H1 (cell line): ENCODE data around the gene CCDC91. TPM values are rescaled to one million over a fixed set of nuclear protein-coding genes. Genes with fewer than 3 reads are reported as not detected.

Source experiments
- CTCF ChIA-PET: fragments of 300-600 bp; sonication (Branson Sonifier 250); formaldehyde crosslinking; loops from one replicate; lab custom pipeline; 2021; ENCODE audit not compliant: partially characterized antibody; lab: Charles Lee
- POLR2A ChIA-PET: fragments of 300-600 bp; sonication (Branson Sonifier 250); formaldehyde crosslinking; loops from one replicate; lab custom pipeline; 2021; ENCODE audit warnings: inconsistent platforms; ENCODE audit not compliant: partially characterized antibody; lab: Charles Lee
- DNase-seq, 2 experiments: peaks; one replicate each; pipeline versions ENCODE4 v3.0.0 to v3.0.0-alpha.2; 2010 to 2022; ENCODE audit warnings: low spot score in 2 of 2, low read depth in 1 of 2, mixed read lengths in 1 of 2
- FAIRE-seq: peaks from 2 replicates; lab custom pipeline; 2011; peaks lifted over from hg19 to GRCh38; lab: Jason Lieb, UNC
- H2AFZ ChIP-seq: 2 replicates; pipeline ENCODE4 v1.8.1; 2012; ENCODE audit warnings: low read length, inconsistent platforms
- H2AK5ac ChIP-seq: 2 replicates; pipeline ENCODE4 v1.6.1; 2013; ENCODE audit warnings: low read depth, low read length
- H2BK120ac ChIP-seq: replicated peaks from 2 replicates; pipeline ENCODE3; 2013; ENCODE audit warnings: low read depth, low read length, inconsistent platforms
- H2BK12ac ChIP-seq: 2 replicates; pipeline ENCODE4 v1.6.1; 2013; ENCODE audit warnings: low read depth, low read length
- H2BK15ac ChIP-seq: 2 replicates; pipeline ENCODE4 v1.6.1; 2013; ENCODE audit warnings: low read length
- H2BK20ac ChIP-seq: 2 replicates; pipeline ENCODE4 v1.6.1; 2013; ENCODE audit warnings: low read length
- H2BK5ac ChIP-seq: 2 replicates; pipeline ENCODE4 v1.6.1; 2013; ENCODE audit warnings: low read depth, low read length
- H3K14ac ChIP-seq: 2 replicates; pipeline ENCODE4 v1.6.1; 2013; ENCODE audit warnings: inconsistent platforms; ENCODE audit not compliant: insufficient read length
- H3K18ac ChIP-seq: 2 replicates; pipeline ENCODE4 v1.6.1; 2013; ENCODE audit warnings: low read length; ENCODE audit errors: extremely low read depth
- H3K23ac ChIP-seq: 2 replicates; pipeline ENCODE4 v1.6.1; 2013; ENCODE audit warnings: inconsistent platforms; ENCODE audit not compliant: insufficient read length
- H3K23me2 ChIP-seq: 2 replicates; pipeline ENCODE4 v1.6.1; 2013; ENCODE audit warnings: low read depth, low read length
- H3K27ac ChIP-seq: 2 replicates; pipeline ENCODE4 v1.6.1; 2011; ENCODE audit warnings: low read depth, low read length, inconsistent platforms
- H3K27me3 ChIP-seq, 4 experiments: replicated peaks in 1 of 4; 1 replicate in 1 of 4; 2 replicates in 3 of 4; pipeline versions ENCODE4 v1.6.1 to v1.8.1; 2011 to 2013; ENCODE audit warnings: low read length in 3 of 4, mild to moderate bottlenecking in 3 of 4, inconsistent platforms in 2 of 4, mixed read lengths in 2 of 4, moderate library complexity in 1 of 4; ENCODE audit not compliant: control insufficient read depth in 3 of 4, insufficient read depth in 3 of 4; ENCODE audit errors: extremely low read depth in 1 of 4
- H3K36me3 ChIP-seq, 4 experiments: 2 replicates each; pipeline versions ENCODE4 v1.6.1 to v1.8.1; 2011 to 2013; ENCODE audit warnings: mild to moderate bottlenecking in 4 of 4, low read length in 3 of 4, moderate library complexity in 2 of 4, control low read depth in 1 of 4, inconsistent platforms in 1 of 4; ENCODE audit not compliant: insufficient read depth in 4 of 4, control insufficient read depth in 2 of 4
- H3K4ac ChIP-seq: replicated peaks from 2 replicates; pipeline ENCODE3; 2013; ENCODE audit warnings: low read length, low read depth, mixed read lengths, inconsistent platforms; ENCODE audit not compliant: insufficient read length
- H3K4me1 ChIP-seq, 4 experiments: replicated peaks in 1 of 4; 1 replicate in 1 of 4; 2 replicates in 3 of 4; pipeline versions ENCODE4 v1.6.1 to v1.8.1; 2011 to 2013; ENCODE audit warnings: low read length in 3 of 4, inconsistent platforms in 2 of 4, mixed read lengths in 1 of 4; ENCODE audit not compliant: insufficient read depth in 4 of 4, control insufficient read depth in 3 of 4
- H3K4me2 ChIP-seq, 2 experiments: 2 replicates each; pipeline versions ENCODE4 v1.6.1 to v1.8.1; 2011 to 2013; ENCODE audit warnings: low read depth in 2 of 2, low read length in 2 of 2, control low read depth in 1 of 2, inconsistent platforms in 1 of 2, mild to moderate bottlenecking in 1 of 2; ENCODE audit not compliant: insufficient read depth in 1 of 2
- H3K4me3 ChIP-seq, 4 experiments: fragments of 200-600, 300-600 bp in 1 of 4; sonication (generic), shearing (Covaris generic), sonication (Bioruptor Twin) in 1 of 4; 2 replicates each; pipeline versions ENCODE4 v1.5.1 to v1.8.1; 2011 to 2016; ENCODE audit warnings: low read length in 4 of 4, low read depth in 3 of 4, control low read depth in 2 of 4, inconsistent platforms in 2 of 4, mild to moderate bottlenecking in 2 of 4, mixed read lengths in 1 of 4, moderate library complexity in 1 of 4; ENCODE audit not compliant: insufficient read depth in 2 of 4; ENCODE audit errors: extremely low read depth in 1 of 4
- H3K56ac ChIP-seq: replicated peaks from 2 replicates; pipeline ENCODE3; 2013; ENCODE audit warnings: low read depth, mild to moderate bottlenecking, mixed read lengths, low read length, inconsistent platforms; ENCODE audit not compliant: insufficient read length
- H3K79me1 ChIP-seq: 2 replicates; pipeline ENCODE4 v1.6.1; 2013; ENCODE audit warnings: low read depth, low read length, control low read depth
- H3K79me2 ChIP-seq, 2 experiments: 2 replicates each; pipeline versions ENCODE4 v1.6.1 to v1.8.1; 2012 to 2013; ENCODE audit warnings: low read length in 2 of 2, mild to moderate bottlenecking in 2 of 2, inconsistent platforms in 1 of 2; ENCODE audit not compliant: insufficient read depth in 2 of 2, control insufficient read depth in 1 of 2
- H3K9ac ChIP-seq, 4 experiments: replicated peaks in 1 of 4; 1 replicate in 1 of 4; 2 replicates in 3 of 4; pipeline versions ENCODE4 v1.6.1 to v1.8.1; 2011 to 2013; ENCODE audit warnings: low read depth in 3 of 4, low read length in 3 of 4, control low read depth in 2 of 4, mild to moderate bottlenecking in 2 of 4, moderate library complexity in 2 of 4, inconsistent platforms in 1 of 4; ENCODE audit errors: extremely low read depth in 1 of 4
- H3K9me3 ChIP-seq, 2 experiments: 2 replicates each; pipeline versions ENCODE4 v1.6.1 to v1.8.1; 2012 to 2013; ENCODE audit warnings: mild to moderate bottlenecking in 2 of 2, moderate library complexity in 2 of 2, control low read depth in 1 of 2, inconsistent platforms in 1 of 2, low read depth in 1 of 2, low read length in 1 of 2, mixed read lengths in 1 of 2; ENCODE audit not compliant: insufficient read depth in 2 of 2
- H4K20me1 ChIP-seq, 2 experiments: replicated peaks in 1 of 2; 2 replicates each; pipeline versions ENCODE3 to v1.8.1; 2011 to 2013; ENCODE audit warnings: inconsistent platforms in 2 of 2, low read length in 2 of 2, mild to moderate bottlenecking in 1 of 2; ENCODE audit not compliant: insufficient read depth in 2 of 2, control insufficient read depth in 1 of 2
- H4K5ac ChIP-seq: 2 replicates; pipeline ENCODE4 v1.6.1; 2013; ENCODE audit warnings: low read length, low read depth, mixed read lengths, inconsistent platforms; ENCODE audit not compliant: insufficient read length
- H4K8ac ChIP-seq: 2 replicates; pipeline ENCODE4 v1.8.0; 2013; ENCODE audit warnings: mild to moderate bottlenecking, moderate library complexity, low read length, inconsistent platforms; ENCODE audit not compliant: insufficient read depth; ENCODE audit errors: extremely low read depth
- H4K91ac ChIP-seq: replicated peaks from 2 replicates; pipeline ENCODE3; 2013; ENCODE audit warnings: low read length, mixed read lengths, inconsistent platforms; ENCODE audit not compliant: insufficient read length
- CBX5 ChIP-seq: fragments of 300-800, 300-1000 bp; sonication (generic); IDR thresholded peaks from 2 replicates; pipeline ENCODE4 v1.7.1; 2016; ENCODE audit warnings: antibody characterized with exemption, low read length, low read depth
- USF2 ChIP-seq: IDR thresholded peaks from 2 replicates; pipeline ENCODE4 v1.6.1; 2011; ENCODE audit warnings: low read length, improper control_type of control experiment
- ZNF274 ChIP-seq: IDR thresholded peaks from 2 replicates; pipeline ENCODE4 v1.7.0; 2012; ENCODE audit warnings: low read length, borderline replicate concordance; ENCODE audit errors: extremely low read depth
- WGBS, 2 experiments: shearing (Covaris generic) in 1 of 2; methylation state at CpG; one replicate each; pipeline versions ENCODE4 v1.1.6 to v1.1.7; 2013 to 2015; ENCODE audit warnings: low lambda C conversion rate in 2 of 2, mixed read lengths in 2 of 2, inconsistent platforms in 1 of 2, low coverage in 1 of 2, missing lambda C conversion rate in 1 of 2; ENCODE audit not compliant: insufficient replicate concordance in 2 of 2, insufficient coverage in 1 of 2, insufficient read length in 1 of 2; ENCODE audit errors: extremely low coverage in 1 of 2, missing lambda C conversion rate in 1 of 2; 5-methylcytosine and 5-hydroxymethylcytosine counted together
- polyA plus RNA-seq, 7 experiments: library from polyadenylated mRNA; depleted of rRNA in 3 of 7; stranded (reverse) in 5 of 7; unstranded in 2 of 7; fragments of >200 nt in 5 of 7; fragments of 200-250 nt in 2 of 7; gene quantifications; 1 replicate in 5 of 7; 2 replicates in 1 of 7; 4 replicates in 1 of 7; pipeline versions ENCODE4 v1.2.1 to v1.2.3, GENCODE V29; 2011 to 2013; ENCODE audit warnings: missing spikeins in 2 of 7, mixed read lengths in 2 of 7
- total RNA-seq: library from RNA; stranded (reverse); fragmentation: NEBNext Ultra II Directional; extraction: Animal tissue kit (Norgen Biotek cat#: 25700); gene quantifications from 2 replicates; pipeline ENCODE4 v1.2.1, GENCODE V29; 2021

CCDC91 gene
- total and polyA plus RNA-seq, 2 of the 8 experiments (the other 6 are each of a cell fraction or from before 2014, with no cell fraction given), result 8.6 to 23.1 TPM

DNA sequence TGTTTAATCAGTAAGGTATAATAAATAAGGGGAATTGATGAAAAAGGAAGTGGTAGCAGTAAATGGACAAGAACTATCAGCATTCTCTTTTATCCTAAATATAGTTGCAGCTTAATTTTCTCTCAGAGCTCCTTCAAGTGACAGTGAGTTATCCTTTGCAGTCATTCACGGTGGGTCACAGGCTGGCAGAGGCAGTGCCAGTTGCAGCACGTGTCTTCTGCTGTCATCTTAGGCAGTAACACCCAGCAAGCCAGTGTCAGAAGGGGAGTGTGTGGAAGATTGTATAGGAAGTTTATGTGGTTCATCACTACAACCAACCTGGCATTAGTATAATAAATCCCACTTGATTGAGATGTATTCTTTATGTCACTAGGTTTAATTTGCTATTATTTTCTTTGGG, 170.0 kb downstream of the CCDC91 start:
- FAIRE-seq, result no peak
- H3K27me3 ChIP-seq, result no peaks in the 10 kb centered on the region
- no peak overlapping the region for H3K56ac ChIP-seq
- no peak overlapping the region for H2AFZ ChIP-seq
- no peak overlapping the region for H2BK15ac ChIP-seq
- H2BK12ac ChIP-seq, result no peak overlapping the region
- H3K4me2 ChIP-seq, result no peak overlapping the region
- no peaks in the 10 kb centered on the region for H3K23me2 ChIP-seq
- 85% methylated on average over 2 of the region's 2 CpGs; no CpG with 5 or more reads in 1 of the 2 experiments for WGBS, 2 experiments
- H2AK5ac ChIP-seq, result no peak overlapping the region
- no peak overlapping the region for H4K8ac ChIP-seq
- TF ChIP-seq CBX5 (no peak), ZNF274 (no peak), USF2 (no peak)
- DNase-seq, result no peak
- no peak overlapping the region for H3K18ac ChIP-seq
- H3K27ac ChIP-seq, result no peak overlapping the region
- H3K14ac ChIP-seq, result no peak overlapping the region
- H3K9ac ChIP-seq, result no peak overlapping the region
- H3K36me3 ChIP-seq, result no peaks in the 10 kb centered on the region; a peak in 1 of 8 replicates
- ChIA-PET POLR2A (interaction anchor here (0.9 kb wide), 1 partner anchor 13 kb away, joined by 3 read pairs; no protein-coding TSS in a partner anchor), CTCF (no interaction called here)
- no peaks in the 10 kb centered on the region for H3K4me1 ChIP-seq
- H3K9me3 ChIP-seq, result no peaks in the 10 kb centered on the region; a peak in 1 of 4 replicates
- no peak overlapping the region for H3K4ac ChIP-seq
- H3K79me2 ChIP-seq, result no peaks in the 10 kb centered on the region
- no peaks in the 10 kb centered on the region for H4K20me1 ChIP-seq
- H2BK120ac ChIP-seq, result no peak overlapping the region
- H3K23ac ChIP-seq, result no peak overlapping the region
- no peak overlapping the region for H4K91ac ChIP-seq
- H2BK5ac ChIP-seq, result no peak overlapping the region
- no peak overlapping the region for H4K5ac ChIP-seq
- no peak overlapping the region for H2BK20ac ChIP-seq
- H3K4me3 ChIP-seq, result no peak overlapping the region
- no peaks in the 10 kb centered on the region for H3K79me1 ChIP-seq
